Activated T-helper 1 cell treated with anti-CD3 and anti-CD28 coated beads, Interleukin-2, amount 50 U/mL, for 16 hours (primary cell): ENCODE data around the gene WDR35.
A peak's percentile ranks its signal among the peaks of the same experiment; 100 is the strongest.

Experiments
- DNase-seq, 2 donors: peaks; one replicate each; pipeline ENCODE4 v3.0.0-alpha.2; 2020; ENCODE audit warnings: low read depth in 1 of 2, low spot score in 1 of 2

The WDR35 gene

GRCh38 chr2:20011276-20012031 is 21.5 kb upstream of the WDR35 start:
- DNase-seq = no peak

DNA sequence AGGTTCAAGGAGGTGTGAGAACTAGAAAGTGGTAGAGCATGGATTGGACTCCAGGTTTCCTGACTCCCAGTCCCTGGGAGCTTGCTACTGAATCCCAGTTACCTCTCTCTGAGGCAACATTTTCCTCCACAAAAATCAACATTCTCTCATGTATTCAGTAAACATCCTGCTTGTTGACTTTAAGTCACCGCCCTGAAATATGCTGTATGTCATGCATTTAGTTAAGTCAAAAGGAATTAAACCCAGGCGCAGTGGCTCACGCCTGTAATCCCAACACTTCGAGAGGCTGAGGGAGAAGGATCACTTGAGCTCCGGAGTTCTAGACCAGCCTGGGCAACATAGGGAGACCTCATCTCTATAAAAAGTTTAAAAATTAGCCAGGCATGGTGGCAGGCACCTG is 18.8 kb upstream of the WDR35 start:
- no peak for DNase-seq

DNA sequence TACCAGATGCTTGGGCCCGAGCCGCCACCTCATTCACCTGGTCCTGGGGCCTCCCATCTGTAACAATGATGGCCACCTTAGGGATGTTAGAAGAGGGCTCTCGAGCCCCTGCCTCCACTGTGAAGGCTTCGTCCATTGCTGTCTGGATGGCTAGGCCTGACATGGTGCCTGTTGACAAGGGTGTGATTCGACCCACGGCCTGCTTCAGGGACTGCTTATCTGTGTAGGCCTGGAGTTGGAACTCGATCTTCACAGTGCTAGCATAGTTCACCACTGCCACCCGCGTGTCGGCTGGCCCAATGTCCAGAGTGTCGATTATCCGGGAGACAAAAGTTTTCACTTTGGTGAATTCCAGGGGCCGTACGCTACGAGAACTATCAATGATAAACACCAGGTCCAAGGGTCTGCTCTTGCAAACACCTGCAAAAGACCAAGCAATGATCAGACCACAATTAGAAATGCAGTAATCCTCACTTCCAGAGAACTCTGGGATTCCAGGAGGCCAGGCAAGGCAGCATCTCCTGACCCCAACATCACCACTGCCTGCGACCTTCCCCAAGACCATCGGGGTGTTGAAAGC is 16.1 kb upstream of the WDR35 start:
- DNase-seq = no peak

GRCh38 chr2:20005067-20005627 is 15.2 kb upstream of the WDR35 start:
- no peak for DNase-seq

GRCh38 chr2:20001361-20001863 is 11.5 kb upstream of the WDR35 start:
- no peak for DNase-seq

- DNase-seq = no peak
Observed at GRCh38 chr2:19993731-19994130, 3.8 kb upstream of the WDR35 start.

DNA sequence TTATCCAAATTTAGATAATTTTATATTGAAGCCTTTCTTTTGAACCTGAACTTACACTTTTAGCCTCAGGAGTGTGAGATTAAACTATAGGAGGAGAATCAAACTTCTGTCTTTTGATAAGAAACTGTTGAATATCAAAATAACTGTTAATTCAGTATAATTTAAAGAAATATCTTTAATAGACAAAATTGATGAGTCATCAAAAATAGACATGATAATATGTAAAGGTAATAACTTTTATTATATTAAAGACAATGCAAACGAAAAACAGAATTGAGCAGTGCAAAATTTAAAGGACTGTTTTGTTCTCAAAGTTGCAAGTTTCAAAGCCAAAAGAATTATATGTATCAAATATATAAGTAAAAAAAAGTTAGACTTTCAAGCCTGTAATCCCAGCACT is 2.0 kb upstream of the WDR35 start:
- no peak for DNase-seq

GRCh38 chr2:19990416-19990728 is 467 bp upstream of the WDR35 start:
- no peak for DNase-seq

DNA sequence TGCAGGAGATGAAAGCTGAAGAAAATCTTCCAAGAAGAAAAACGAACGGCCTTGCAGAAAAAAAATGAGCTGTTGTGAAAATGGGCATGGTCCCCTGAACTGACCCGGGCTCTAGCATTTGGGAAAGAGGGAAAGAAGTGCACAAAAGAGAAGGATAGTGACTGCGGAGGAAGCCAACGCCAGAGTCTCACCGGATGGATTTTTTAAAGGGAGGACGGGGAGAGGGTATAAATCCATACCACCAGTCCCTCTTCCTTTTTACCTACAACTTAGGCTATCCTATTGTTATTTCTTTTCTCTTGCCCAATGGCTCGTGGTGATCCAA is 601 bp downstream of the WDR35 start:
- DNase-seq = no peak

- DNase-seq = no peak
Observed at GRCh38 chr2:19988600-19988999, 1.3 kb downstream of the WDR35 start.

DNA sequence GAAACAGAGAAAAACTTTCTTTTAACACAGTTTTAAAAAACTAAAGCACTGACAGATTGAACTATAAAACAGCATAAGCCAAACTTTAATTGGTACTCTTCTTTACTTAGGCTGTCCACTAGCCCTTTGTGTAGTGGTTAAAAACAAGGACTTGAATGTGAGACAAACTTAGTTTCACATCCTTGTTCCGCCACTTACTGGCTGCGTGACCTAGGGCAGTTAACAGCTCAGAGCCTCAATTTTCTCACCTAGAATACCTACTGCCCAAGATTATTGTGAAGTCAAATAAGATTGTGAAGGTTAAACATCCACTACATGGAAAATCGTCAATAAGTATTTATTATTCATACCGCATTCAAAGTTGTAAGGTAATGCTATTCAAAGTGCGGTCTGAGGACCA is 2.0 kb downstream of the WDR35 start:
- DNase-seq = no peak

DNA sequence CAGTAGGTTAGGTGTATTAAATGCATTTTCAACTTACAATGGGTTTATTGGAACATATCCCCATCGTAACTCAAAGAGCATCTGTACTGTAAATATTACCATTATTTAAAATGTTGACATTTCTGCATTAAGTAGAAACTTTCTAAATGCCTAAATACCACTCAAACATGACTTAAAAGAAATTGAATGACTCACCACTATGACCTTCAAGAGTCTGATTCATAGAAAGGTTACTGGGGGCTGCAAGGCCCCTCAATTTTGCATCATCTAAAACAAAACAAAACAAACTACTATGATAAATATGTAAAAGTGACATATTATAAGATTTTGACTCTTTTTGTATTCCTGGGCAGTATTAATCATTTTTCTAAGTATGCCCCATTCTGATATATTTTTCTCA is 7.6 kb downstream of the WDR35 start:
- no peak for DNase-seq

- no peak for DNase-seq
Observed at GRCh38 chr2:19979932-19980331, 10.0 kb downstream of the WDR35 start.

- no peak for DNase-seq
Observed at GRCh38 chr2:19973466-19973865, 16.4 kb downstream of the WDR35 start.

GRCh38 chr2:19971691-19972090 is 18.2 kb downstream of the WDR35 start:
- no peak for DNase-seq

GRCh38 chr2:19963386-19963785 is 26.5 kb downstream of the WDR35 start:
- DNase-seq = no peak

- peak in 1 of 2 donors; percentile 2 for DNase-seq
Observed at GRCh38 chr2:19955544-19956422, 34.1 kb downstream of the WDR35 start.

DNA sequence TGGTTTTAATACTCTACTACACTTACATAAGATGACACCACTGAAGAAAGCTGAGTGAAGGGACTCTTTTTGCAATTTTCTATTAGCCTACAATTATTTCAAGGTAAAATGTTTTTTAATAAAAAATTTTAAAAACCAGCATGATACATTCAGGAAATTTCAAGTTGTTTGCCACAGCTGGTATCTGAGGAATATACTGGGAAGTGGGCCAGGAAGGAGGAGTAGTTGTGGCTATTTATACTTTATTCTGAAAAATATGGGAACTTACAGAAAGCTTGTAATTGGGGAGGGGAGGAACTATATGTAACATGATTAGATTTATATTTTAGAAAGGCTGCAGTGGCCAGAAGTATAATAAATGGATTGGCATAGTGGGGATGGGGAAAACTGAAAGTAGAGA is 40.8 kb downstream of the WDR35 start:
- DNase-seq = no peak

DNA sequence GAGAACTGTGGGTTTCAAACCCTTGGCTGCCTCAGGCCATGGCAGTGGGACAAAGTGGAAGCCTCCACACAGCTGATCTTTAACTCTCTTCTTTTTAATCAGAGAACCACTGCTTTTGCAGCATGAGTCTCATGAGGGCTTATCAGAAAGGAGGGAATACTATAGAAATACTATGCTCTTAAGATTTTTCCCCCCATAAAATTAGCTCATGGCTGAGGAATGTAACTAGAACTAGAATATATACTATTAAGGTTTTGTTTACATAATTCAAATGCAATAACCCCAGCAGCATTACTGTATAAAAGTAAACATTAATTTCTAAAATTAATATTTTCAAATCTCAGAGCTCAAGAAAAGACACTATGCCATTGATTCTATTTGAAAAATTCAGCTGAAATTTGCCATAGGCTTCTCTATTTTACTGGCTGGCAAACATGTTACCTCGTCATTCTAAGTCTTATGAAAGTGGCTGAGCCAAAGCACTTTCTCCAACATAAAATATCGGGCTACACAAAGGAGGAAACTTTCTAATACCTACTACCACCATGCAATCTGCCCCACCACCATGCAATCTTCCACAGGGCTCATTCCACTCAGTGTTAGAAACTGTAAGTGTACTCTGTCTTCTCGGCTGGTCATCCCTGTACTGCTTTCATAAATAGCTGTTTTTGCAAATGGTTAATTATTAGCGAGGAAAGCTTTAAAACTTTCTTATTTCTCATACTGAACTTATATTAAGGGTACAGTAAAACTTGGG is 42.5 kb downstream of the WDR35 start:
- DNase-seq = no peak

- DNase-seq = no peak
Observed at GRCh38 chr2:19944205-19944845, 45.6 kb downstream of the WDR35 start.

DNA sequence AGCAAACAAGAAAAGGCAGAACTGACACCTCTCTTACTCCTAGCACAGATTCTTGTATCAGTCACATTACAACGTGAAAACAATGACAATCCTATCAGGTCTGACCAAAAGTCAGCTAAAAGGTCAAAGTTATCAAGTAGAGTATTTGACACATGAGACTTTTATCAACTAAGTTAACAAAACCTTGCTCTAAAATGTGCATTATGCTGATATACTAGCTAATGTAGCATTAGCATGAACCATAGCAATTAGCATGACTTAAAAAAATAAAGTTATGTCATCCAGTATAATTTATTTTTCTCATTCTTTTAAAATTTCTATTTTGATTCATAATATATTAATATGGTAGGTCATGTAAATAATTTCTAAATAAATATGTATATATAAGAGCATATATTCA is 46.7 kb downstream of the WDR35 start:
- no peak for DNase-seq
